Neural progenitor cell (in vitro differentiated cells): ENCODE results near the gene CUL2. TPM values are rescaled to one million over a fixed set of nuclear protein-coding genes. Genes with fewer than 3 reads are reported as not detected.

Source experiments
- DNase-seq: peaks from one replicate; pipeline ENCODE4 v3.0.0-alpha.2; 2016; ENCODE audit warnings: low spot score
- H2AFZ ChIP-seq: fragments of 200-600 bp; sonication (generic); replicated peaks from 2 replicates; pipeline ENCODE4 v1.6.1; 2016; ENCODE audit warnings: antibody characterized with exemption
- H3F3A ChIP-seq: fragments of 200-600 bp; sonication (generic); 2 replicates; pipeline ENCODE4 v1.6.1; 2016; ENCODE audit warnings: antibody characterized with exemption, low read depth
- H3K27ac ChIP-seq: fragments of 200-600 bp; sonication (generic); 2 replicates; pipeline ENCODE4 v1.5.1; 2016; ENCODE audit warnings: mild to moderate bottlenecking
- H3K27me3 ChIP-seq: fragments of 200-600 bp; sonication (generic); 2 replicates; pipeline ENCODE4 v1.6.1; 2016; ENCODE audit warnings: mild to moderate bottlenecking, moderate library complexity
- H3K36me3 ChIP-seq: fragments of 200-600 bp; sonication (generic); 2 replicates; pipeline ENCODE4 v1.5.1; 2016
- H3K4me1 ChIP-seq: fragments of 200-600 bp; sonication (generic); 2 replicates; pipeline ENCODE4 v1.6.1; 2016; ENCODE audit warnings: mixed run types
- H3K4me2 ChIP-seq: fragments of 200-600 bp; sonication (generic); 2 replicates; pipeline ENCODE4 v1.6.1; 2016
- H3K4me3 ChIP-seq: fragments of 200-600 bp; sonication (generic); 2 replicates; pipeline ENCODE4 v1.5.1; 2016
- H3K79me2 ChIP-seq: fragments of 200-600 bp; sonication (generic); 2 replicates; pipeline ENCODE4 v1.6.1; 2016; ENCODE audit warnings: low read depth
- H3K9ac ChIP-seq: fragments of 200-600 bp; sonication (generic); 2 replicates; pipeline ENCODE4 v1.6.1; 2016
- H3K9me3 ChIP-seq: fragments of 200-600 bp; sonication (generic); 2 replicates; pipeline ENCODE4 v1.5.1; 2016; ENCODE audit warnings: low read depth
- H4K20me1 ChIP-seq: fragments of 200-600 bp; sonication (generic); 2 replicates; pipeline ENCODE4 v1.6.1; 2016; ENCODE audit warnings: low read depth
- H3K27ac Mint-ChIP-seq: 3 replicates; pipeline ENCODE4 v1.8.0; 2021; ENCODE audit warnings: mixed read lengths
- H3K27me3 Mint-ChIP-seq: 2 replicates; pipeline ENCODE4 v1.8.0; 2022; ENCODE audit warnings: low read depth, mild to moderate bottlenecking, inconsistent platforms, moderate library complexity, mixed read lengths; ENCODE audit not compliant: insufficient read depth
- H3K36me3 Mint-ChIP-seq: 3 replicates; pipeline ENCODE4 v1.8.0; 2021; ENCODE audit warnings: mixed read lengths
- H3K4me1 Mint-ChIP-seq: 3 replicates; pipeline ENCODE4 v1.8.0; 2021; ENCODE audit warnings: mixed read lengths
- H3K4me3 Mint-ChIP-seq: 3 replicates; pipeline ENCODE4 v1.8.0; 2021; ENCODE audit warnings: mild to moderate bottlenecking, moderate library complexity, mixed read lengths
- H3K9me3 Mint-ChIP-seq: 3 replicates; pipeline ENCODE4 v1.8.0; 2020; ENCODE audit warnings: mixed read lengths
- CTCF ChIP-seq: fragments of 200-600 bp; sonication (generic); IDR thresholded peaks from 2 replicates; pipeline ENCODE4 v1.5.1; 2017; ENCODE audit warnings: antibody characterized with exemption, mild to moderate bottlenecking
- EZH2 ChIP-seq: fragments of 200-600 bp; sonication (generic); IDR thresholded peaks from 2 replicates; pipeline ENCODE4 v1.6.1; 2017; ENCODE audit warnings: antibody characterized with exemption, mild to moderate bottlenecking, moderate library complexity
- EZH2phosphoT487 ChIP-seq: fragments of 200-600 bp; sonication (generic); IDR thresholded peaks from 2 replicates; pipeline ENCODE4 v1.6.1; 2017; ENCODE audit warnings: antibody characterized with exemption
- total RNA-seq: library from RNA; depleted of rRNA; stranded (reverse); fragments of >200 nt; gene quantifications from 2 replicates; pipeline ENCODE4 v1.2.3, GENCODE V29; 2015; ENCODE audit warnings: low replicate concordance

CUL2 gene
- total RNA-seq, 1 donor from 2014 or later, result 40.3 TPM

GRCh38 chr10:35040760-35041501 is 49.2 kb downstream of the CUL2 start:
- Histone ChIP-seq H3K27me3 (no peaks in the 10 kb centered on the region), H2AFZ (no peak overlapping the region), H3K9ac (no peak overlapping the region), H4K20me1 (peaks cover 15% of the 10 kb centered on the region), H3K27ac (peak overlapping the region; percentile 51), H3F3A (peaks cover 18% of the 10 kb centered on the region), H3K4me1 (peaks cover 15% of the 10 kb centered on the region), H3K79me2 (no peaks in the 10 kb centered on the region), H3K9me3 (no peaks in the 10 kb centered on the region), H3K4me2 (peak overlapping the region; percentile 20), H3K4me3 (no peak overlapping the region), H3K36me3 (peaks cover 16% of the 10 kb centered on the region)
- TF ChIP-seq CTCF (no peak), EZH2 (no peak), EZH2phosphoT487 (no peak)
- Mint-ChIP-seq H3K27me3 (no peaks in the 10 kb centered on the region), H3K27ac (peak overlapping the region; percentile 8), H3K4me1 (peaks cover 22% of the 10 kb centered on the region), H3K4me3 (peak overlapping the region; percentile 7), H3K9me3 (no peaks in the 10 kb centered on the region), H3K36me3 (peaks cover 15% of the 10 kb centered on the region)
- peak; percentile 75 for DNase-seq

GRCh38 chr10:35037104-35037503 is 53.0 kb downstream of the CUL2 start:
- no peak for DNase-seq
- Histone ChIP-seq H4K20me1 (peaks cover 15% of the 10 kb centered on the region), H3F3A (peaks cover 16% of the 10 kb centered on the region), H2AFZ (no peak overlapping the region), H3K9ac (no peak overlapping the region), H3K79me2 (no peaks in the 10 kb centered on the region), H3K27me3 (no peaks in the 10 kb centered on the region), H3K9me3 (no peaks in the 10 kb centered on the region), H3K4me1 (peaks cover 15% of the 10 kb centered on the region), H3K36me3 (peaks cover 6% of the 10 kb centered on the region), H3K27ac (no peak overlapping the region), H3K4me3 (no peak overlapping the region), H3K4me2 (no peak overlapping the region)
- H3K4me1 Mint-ChIP-seq, result peaks cover 21% of the 10 kb centered on the region
- no peaks in the 10 kb centered on the region for H3K9me3 Mint-ChIP-seq
- no peaks in the 10 kb centered on the region for H3K27me3 Mint-ChIP-seq
- peaks cover 27% of the 10 kb centered on the region for H3K36me3 Mint-ChIP-seq
- H3K27ac Mint-ChIP-seq, result no peak overlapping the region
- TF ChIP-seq EZH2 (no peak), EZH2phosphoT487 (no peak), CTCF (no peak)
- no peak overlapping the region for H3K4me3 Mint-ChIP-seq

- no peaks in the 10 kb centered on the region for H3K27me3 ChIP-seq
- no peak for DNase-seq
- H3K79me2 ChIP-seq, result no peaks in the 10 kb centered on the region
- peaks cover 6% of the 10 kb centered on the region for H3K36me3 ChIP-seq
- H3K4me1 Mint-ChIP-seq, result peaks cover 6% of the 10 kb centered on the region
- peaks cover 3% of the 10 kb centered on the region for H3F3A ChIP-seq
- no peak overlapping the region for H3K9ac ChIP-seq
- no peaks in the 10 kb centered on the region for H3K27me3 Mint-ChIP-seq
- H3K9me3 ChIP-seq, result no peaks in the 10 kb centered on the region
- H3K27ac ChIP-seq, result no peak overlapping the region
- no peaks in the 10 kb centered on the region for H3K9me3 Mint-ChIP-seq
- no peak overlapping the region for H3K27ac Mint-ChIP-seq
- H3K4me2 ChIP-seq, result no peak overlapping the region
- no peak overlapping the region for H2AFZ ChIP-seq
- no peak for TF ChIP-seq CTCF
- TF ChIP-seq EZH2, result no peak
- TF ChIP-seq EZH2phosphoT487, result no peak
- H3K4me3 Mint-ChIP-seq, result no peak overlapping the region
- peaks cover 3% of the 10 kb centered on the region for H3K4me1 ChIP-seq
- H3K4me3 ChIP-seq, result no peak overlapping the region
- H3K36me3 Mint-ChIP-seq, result peaks cover 30% of the 10 kb centered on the region
- peaks cover 3% of the 10 kb centered on the region for H4K20me1 ChIP-seq
Measured at GRCh38 chr10:35035606-35036005, 54.5 kb downstream of the CUL2 start.
